IMR-90 (cell line): ENCODE measurements around the gene DUS1L. TPM values are rescaled to one million over a fixed set of nuclear protein-coding genes. Genes with fewer than 3 reads are reported as not detected.

Experiments
- ATAC-seq: fragments of 200-7000 bp; cut with Tn5 transposase; 2 replicates; pipeline ENCODE4 v1.9.1; 2020; ENCODE audit warnings: low read depth, mild to moderate bottlenecking, moderate library complexity
- BruUV-seq: library from RNA; stranded (reverse); fragments of 400-500 nt; replicated peaks from 2 replicates; lab custom pipeline; 2021; lab: Mats Ljungman, UMichigan
- CTCF ChIA-PET: fragments of 300-600 bp; formaldehyde crosslinking; extraction: SDS; loops from one replicate; lab custom pipeline; 2021; ENCODE audit warnings: antibody characterized with exemption; lab: Yijun Ruan, JAX
- POLR2A ChIA-PET: fragments of 300-600 bp; sonication (Branson Sonifier 250); formaldehyde crosslinking; loops from one replicate; lab custom pipeline; 2022; ENCODE audit warnings: antibody characterized with exemption; ENCODE audit not compliant: unreplicated experiment; lab: Charles Lee
- DNase-seq: peaks from one replicate; pipeline ENCODE4 v3.0.0; 2013
- H2AFZ ChIP-seq: replicated peaks from 2 replicates; pipeline ENCODE3; 2013; ENCODE audit warnings: low read length, mild to moderate bottlenecking; ENCODE audit not compliant: poor library complexity
- H2AK5ac ChIP-seq: 2 replicates; pipeline ENCODE4 v1.6.1; 2013; ENCODE audit warnings: low read depth, low read length, inconsistent platforms
- H2AK9ac ChIP-seq: replicated peaks from 2 replicates; pipeline ENCODE3; 2013; ENCODE audit warnings: mild to moderate bottlenecking, low read depth, low read length, moderate library complexity; ENCODE audit not compliant: poor library complexity
- H2BK120ac ChIP-seq: 2 replicates; pipeline ENCODE4 v1.6.1; 2013; ENCODE audit warnings: low read depth, low read length, inconsistent platforms
- H2BK15ac ChIP-seq: 3 replicates; pipeline ENCODE4 v1.6.1; 2013; ENCODE audit warnings: low read depth, low read length, inconsistent platforms
- H2BK20ac ChIP-seq: 2 replicates; pipeline ENCODE4 v1.6.1; 2013; ENCODE audit warnings: low read depth, mild to moderate bottlenecking, inconsistent platforms, low read length, moderate library complexity
- H2BK5ac ChIP-seq: 2 replicates; pipeline ENCODE4 v1.6.1; 2013; ENCODE audit warnings: mild to moderate bottlenecking, low read depth, low read length, inconsistent platforms; ENCODE audit not compliant: poor library complexity, severe bottlenecking
- H3K14ac ChIP-seq: replicated peaks from 2 replicates; pipeline ENCODE4 v1.6.1; 2013; ENCODE audit warnings: low read depth, low read length, inconsistent platforms
- H3K18ac ChIP-seq: 2 replicates; pipeline ENCODE4 v1.6.1; 2013; ENCODE audit warnings: low read depth, low read length, control low read depth
- H3K23ac ChIP-seq: 2 replicates; pipeline ENCODE4 v1.6.1; 2013; ENCODE audit warnings: low read depth, low read length, inconsistent platforms
- H3K27ac ChIP-seq: 2 replicates; pipeline ENCODE4 v1.5.1; 2013; ENCODE audit warnings: mild to moderate bottlenecking, control low read depth, low read length; ENCODE audit not compliant: insufficient read depth
- H3K27me3 ChIP-seq: 2 replicates; pipeline ENCODE4 v1.6.1; 2013; ENCODE audit warnings: low read length; ENCODE audit not compliant: control insufficient read depth, insufficient read depth
- H3K36me3 ChIP-seq: 2 replicates; pipeline ENCODE4 v1.6.1; 2013; ENCODE audit warnings: low read length, mixed read lengths; ENCODE audit not compliant: control insufficient read depth, insufficient read depth
- H3K4ac ChIP-seq: 2 replicates; pipeline ENCODE4 v1.6.1; 2013; ENCODE audit warnings: low read depth, low read length, inconsistent platforms
- H3K4me1 ChIP-seq: 2 replicates; pipeline ENCODE4 v1.6.1; 2013; ENCODE audit warnings: low read length, mixed read lengths; ENCODE audit not compliant: control insufficient read depth, insufficient read depth
- H3K4me2 ChIP-seq: 2 replicates; pipeline ENCODE4 v1.6.1; 2013; ENCODE audit warnings: low read depth, mild to moderate bottlenecking, control low read depth, low read length, moderate library complexity
- H3K4me3 ChIP-seq: 2 replicates; pipeline ENCODE4 v1.5.1; 2013; ENCODE audit warnings: low read depth, mild to moderate bottlenecking, control low read depth, low read length, moderate library complexity; ENCODE audit not compliant: insufficient read depth
- H3K56ac ChIP-seq: 2 replicates; pipeline ENCODE4 v1.6.1; 2013; ENCODE audit warnings: low read length, inconsistent platforms; ENCODE audit not compliant: insufficient read depth; ENCODE audit errors: extremely low read depth
- H3K79me1 ChIP-seq, 2 experiments: 2 replicates each; pipeline ENCODE4 v1.6.1; 2013; ENCODE audit warnings: low read length in 2 of 2, inconsistent platforms in 1 of 2, low read depth in 1 of 2
- H3K9ac ChIP-seq: 2 replicates; pipeline ENCODE4 v1.6.1; 2013; ENCODE audit warnings: low read depth, low read length, control low read depth
- H3K9me1 ChIP-seq: 2 replicates; pipeline ENCODE4 v1.6.1; 2013; ENCODE audit warnings: low read length, inconsistent platforms; ENCODE audit not compliant: insufficient read depth
- H3K9me3 ChIP-seq: 2 replicates; pipeline ENCODE4 v1.6.1; 2013; ENCODE audit warnings: low read length; ENCODE audit not compliant: control insufficient read depth, insufficient read depth
- H4K20me1 ChIP-seq: 2 replicates; pipeline ENCODE4 v1.6.1; 2013; ENCODE audit warnings: low read length, inconsistent platforms; ENCODE audit not compliant: insufficient read depth
- H4K5ac ChIP-seq: 2 replicates; pipeline ENCODE4 v1.6.1; 2013; ENCODE audit warnings: mild to moderate bottlenecking, low read depth, low read length, control low read depth
- H4K8ac ChIP-seq, 2 experiments: 2 replicates each; pipeline ENCODE4 v1.6.1; 2013; ENCODE audit warnings: low read depth in 2 of 2, low read length in 2 of 2, control low read depth in 1 of 2, inconsistent platforms in 1 of 2
- H4K91ac ChIP-seq: 2 replicates; pipeline ENCODE4 v1.6.1; 2013; ENCODE audit warnings: low read depth, low read length, inconsistent platforms; ENCODE audit not compliant: insufficient read depth
- CHD1 ChIP-seq: IDR thresholded peaks from 2 replicates; pipeline ENCODE4 v1.6.1; 2012; ENCODE audit warnings: low read depth, low read length, improper control_type of control experiment
- MAZ ChIP-seq: IDR thresholded peaks from 2 replicates; pipeline ENCODE4 v1.6.1; 2012; ENCODE audit warnings: low read depth, mild to moderate bottlenecking, low read length, improper control_type of control experiment, moderate library complexity, borderline replicate concordance
- POLR2A ChIP-seq: IDR thresholded peaks from 2 replicates; pipeline ENCODE4 v1.6.1; 2012; ENCODE audit warnings: mild to moderate bottlenecking, low read depth, low read length
- RAD21 ChIP-seq: IDR thresholded peaks from 2 replicates; pipeline ENCODE4 v1.6.1; 2012; ENCODE audit warnings: low read length, improper control_type of control experiment
- SMC3 ChIP-seq: fragments of 150-350 bp; IDR thresholded peaks from 2 replicates; pipeline ENCODE4 v1.6.1; 2016; ENCODE audit warnings: low read depth, mild to moderate bottlenecking, antibody characterized with exemption, low read length, moderate library complexity
- WGBS, 2 experiments: methylation state at CpG; one replicate each; pipeline versions ENCODE4 v1.1.5 to v1.1.7; 2013; ENCODE audit warnings: missing lambda C conversion rate in 2 of 2; ENCODE audit not compliant: insufficient read length in 1 of 2; ENCODE audit errors: extremely low coverage in 2 of 2; 5-methylcytosine and 5-hydroxymethylcytosine counted together
- dilution Hi-C: fragments of 300-500 bp; cut with HindIII; formaldehyde crosslinking; loops from one replicate; pipeline ENCODE4 v1.14.3; 2018; ENCODE audit warnings: low sequenced_read_pairs; ENCODE audit not compliant: unreplicated experiment
- in situ Hi-C: fragments of 300-500 bp; cut with MboI; formaldehyde crosslinking; loops from 3 replicates; pipeline ENCODE4 v1.14.3; 2019; ENCODE audit warnings: low sequenced_read_pairs, inconsistent platforms, mixed read lengths
- intact Hi-C: fragments of 100-400 bp; cut with micrococcal nuclease; formaldehyde crosslinking; loops from 2 replicates; pipeline ENCODE4 v1.10.0; 2022
- polyA plus RNA-seq, 3 experiments: library from polyadenylated mRNA; depleted of rRNA; stranded (reverse); fragments of >200 nt; gene quantifications; 2 replicates each; pipeline ENCODE4 v1.2.3, GENCODE V29; 2012; ENCODE audit warnings: low replicate concordance in 1 of 3
- total RNA-seq: library from RNA; depleted of rRNA; stranded (reverse); fragments of >200 nt; gene quantifications from 2 replicates; pipeline ENCODE4 v1.2.3, GENCODE V29; 2012

Gene DUS1L
- total and polyA plus RNA-seq, 2 of the 4 experiments (the other 2 are of a cell fraction) = 29.0 to 76.9 TPM

DNA sequence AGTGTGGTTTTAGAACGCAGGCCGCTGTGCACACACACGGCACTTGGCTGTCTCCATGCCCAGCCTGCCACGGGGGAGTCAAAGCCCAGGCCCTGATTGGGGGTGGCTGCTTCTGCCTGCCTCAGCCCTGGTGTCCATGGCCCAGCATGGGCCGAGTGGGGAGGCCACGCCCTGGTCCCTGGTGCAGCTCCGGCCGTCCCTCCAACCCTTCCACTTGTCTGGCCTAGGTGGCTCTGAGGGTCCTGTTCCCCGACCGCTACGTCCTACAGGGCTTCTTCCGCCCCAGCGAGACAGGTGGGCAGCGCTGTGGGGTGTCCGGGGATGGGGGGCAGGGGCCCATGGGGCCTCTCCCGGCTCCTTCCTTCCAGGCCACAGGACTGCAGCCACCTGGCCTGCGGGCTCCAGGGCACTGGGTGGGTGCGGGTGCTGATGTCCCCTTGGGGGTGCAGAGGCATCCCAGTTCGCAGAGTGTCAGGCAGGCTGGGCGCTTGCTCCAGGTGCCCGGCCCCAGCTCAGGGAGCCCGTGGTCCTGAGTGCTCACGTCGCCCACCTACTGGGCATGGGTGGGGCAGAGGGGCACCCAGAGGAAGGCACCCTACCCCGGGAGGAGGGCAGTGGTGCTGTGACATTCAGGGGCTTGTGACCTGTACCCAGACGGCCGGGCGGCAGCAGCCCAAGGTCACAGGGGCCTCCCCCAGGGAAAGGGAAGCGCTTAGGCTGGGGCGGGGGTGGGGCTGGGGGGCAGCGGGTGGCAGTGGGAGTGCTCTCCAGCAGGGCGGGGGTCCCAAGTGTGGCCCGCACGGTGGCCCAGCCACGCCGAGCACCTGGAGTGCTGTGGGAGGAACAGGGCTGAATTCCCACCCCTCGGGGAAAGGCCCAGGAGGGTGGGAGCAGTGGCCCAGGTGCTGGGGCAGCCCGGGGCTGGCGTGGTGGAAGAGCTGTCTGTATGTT is 54.8 kb downstream of the DUS1L start:
- no peak overlapping the region for H2AK5ac ChIP-seq
- no peaks in the 10 kb centered on the region for H3K9me3 ChIP-seq
- no peak overlapping the region for H3K56ac ChIP-seq
- H4K8ac ChIP-seq = no peak overlapping the region
- no peak overlapping the region for H2BK5ac ChIP-seq
- H3K4me2 ChIP-seq = no peak overlapping the region
- no peak overlapping the region for H3K9ac ChIP-seq
- H2AFZ ChIP-seq = no peak overlapping the region
- BruUV-seq = no TSS peak
- ChIA-PET POLR2A (no interaction called here), CTCF (no interaction called here)
- DNase-seq (no peak), ATAC-seq (no peak)
- H3K4me3 ChIP-seq = no peak overlapping the region
- no peak overlapping the region for H2BK120ac ChIP-seq
- H3K4me1 ChIP-seq = peaks cover 7% of the 10 kb centered on the region
- no peak overlapping the region for H2BK15ac ChIP-seq
- H3K18ac ChIP-seq = no peak overlapping the region
- dilution Hi-C loops (no loop called here), intact Hi-C loops (no loop called here), in situ Hi-C loops (no loop called here)
- no peak overlapping the region for H3K14ac ChIP-seq
- no peak overlapping the region for H3K27ac ChIP-seq
- no peak overlapping the region for H3K23ac ChIP-seq
- no peak overlapping the region for H4K91ac ChIP-seq
- H2BK20ac ChIP-seq = no peak overlapping the region
- TF ChIP-seq RAD21 = no peak
- TF ChIP-seq CHD1 = no peak
- no peak for TF ChIP-seq MAZ
- no peak for TF ChIP-seq POLR2A
- TF ChIP-seq SMC3 = no peak
- peaks cover 0 to 7% of the 10 kb centered on the region in 2 experiments; a peak in 2 of 4 replicates for H3K79me1 ChIP-seq
- H3K9me1 ChIP-seq = peaks cover 5% of the 10 kb centered on the region
- no peaks in the 10 kb centered on the region; the same call in 1 of the 2 replicates for H4K20me1 ChIP-seq
- H3K27me3 ChIP-seq = no peaks in the 10 kb centered on the region
- 93% methylated on average over 6 of the region's 39 CpGs; no CpG with 5 or more reads in 1 of the 2 experiments for WGBS, 2 experiments
- peaks cover 3% of the 10 kb centered on the region; the same call in 1 of the 2 replicates for H3K36me3 ChIP-seq
- H3K4ac ChIP-seq = no peak overlapping the region
- H2AK9ac ChIP-seq = peak overlapping the region; percentile 28
- H4K5ac ChIP-seq = no peak overlapping the region
